ENCODE data around the gene GMCL1.

DNA sequence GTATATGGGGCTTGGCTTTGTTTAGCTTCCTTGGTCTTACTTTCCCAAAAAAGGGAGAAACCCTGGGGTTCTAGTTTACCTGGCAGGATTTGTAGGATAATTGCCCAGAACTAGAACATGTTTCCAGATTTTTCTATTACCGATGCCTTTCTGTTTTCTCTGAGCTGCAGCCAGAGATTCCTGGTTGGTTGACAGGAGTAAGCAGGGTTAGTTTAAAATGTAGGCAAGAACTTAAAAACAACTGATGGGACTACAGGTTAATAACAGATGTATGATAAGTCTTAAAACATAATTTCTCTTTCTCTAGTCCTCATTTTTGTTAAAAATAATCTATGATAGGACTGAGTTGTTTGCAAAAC is 38.9 kb upstream of the GMCL1 start:
- TF ChIP-seq CTCF (IDR thresholded peaks at IDR 0.05) (no peak), POLR2A (IDR thresholded peaks at IDR 0.05) (no peak), EP300 (IDR thresholded peaks at IDR 0.05) (no peak)
